Activated T-cell treated with anti-CD3 and anti-CD28 coated beads, Interleukin-2, amount 50 U/mL, for 24 hours (primary cell): ENCODE measurements around the gene MYPOP.
A peak's percentile ranks its signal among the peaks of the same experiment; 100 is the strongest.
"Not testable (repeated sequence)": the region's sequence is repeated elsewhere in the genome, so short reads cannot be mapped to it uniquely, and the experiment has no call there.

Experiments used
- DNase-seq: peaks from one replicate; pipeline ENCODE4 v3.0.0-alpha.2; 2020
- H3K27ac Mint-ChIP-seq: 2 replicates; pipeline ENCODE4 v1.8.0; 2020; ENCODE audit warnings: mild to moderate bottlenecking, mixed read lengths
- H3K27me3 Mint-ChIP-seq: 2 replicates; pipeline ENCODE4 v1.8.0; 2020; ENCODE audit warnings: mixed read lengths
- H3K36me3 Mint-ChIP-seq: 2 replicates; pipeline ENCODE4 v1.8.0; 2020; ENCODE audit warnings: low read depth, mixed read lengths
- H3K4me1 Mint-ChIP-seq: 2 replicates; pipeline ENCODE4 v1.8.0; 2020; ENCODE audit warnings: low read depth, mixed read lengths
- H3K4me3 Mint-ChIP-seq: 2 replicates; pipeline ENCODE4 v1.8.0; 2020; ENCODE audit warnings: mild to moderate bottlenecking, moderate library complexity, mixed read lengths
- H3K9me3 Mint-ChIP-seq: 2 replicates; pipeline ENCODE4 v1.8.0; 2020; ENCODE audit warnings: mixed read lengths

The MYPOP gene

GRCh38 chr19:45897261-45897812, 5.1 kb downstream of the MYPOP start:
- no peak for DNase-seq
- Mint-ChIP-seq H3K4me3 (no peak overlapping the region), H3K27me3 (no peaks in the 10 kb centered on the region), H3K4me1 (peaks cover 18% of the 10 kb centered on the region), H3K27ac (no peak overlapping the region), H3K36me3 (peaks cover 40% of the 10 kb centered on the region), H3K9me3 (no peaks in the 10 kb centered on the region)

GRCh38 chr19:45895983-45896599, 6.3 kb downstream of the MYPOP start:
- not testable (repeated sequence) for H3K27me3 Mint-ChIP-seq, H3K4me3 Mint-ChIP-seq, H3K27ac Mint-ChIP-seq, DNase-seq, H3K9me3 Mint-ChIP-seq
- Mint-ChIP-seq H3K4me1 (peaks cover 13% of the 10 kb centered on the region), H3K36me3 (peaks cover 38% of the 10 kb centered on the region)

- DNase-seq = no peak
- H3K27me3 Mint-ChIP-seq = no peaks in the 10 kb centered on the region
- H3K9me3 Mint-ChIP-seq = no peaks in the 10 kb centered on the region
- H3K4me1 Mint-ChIP-seq = peaks cover 8% of the 10 kb centered on the region
- no peak overlapping the region for H3K27ac Mint-ChIP-seq
- peaks cover 33% of the 10 kb centered on the region for H3K36me3 Mint-ChIP-seq
- no peak overlapping the region for H3K4me3 Mint-ChIP-seq
These were observed 6.9 kb downstream of the MYPOP start for GRCh38 chr19:45895519-45895972.

DNA sequence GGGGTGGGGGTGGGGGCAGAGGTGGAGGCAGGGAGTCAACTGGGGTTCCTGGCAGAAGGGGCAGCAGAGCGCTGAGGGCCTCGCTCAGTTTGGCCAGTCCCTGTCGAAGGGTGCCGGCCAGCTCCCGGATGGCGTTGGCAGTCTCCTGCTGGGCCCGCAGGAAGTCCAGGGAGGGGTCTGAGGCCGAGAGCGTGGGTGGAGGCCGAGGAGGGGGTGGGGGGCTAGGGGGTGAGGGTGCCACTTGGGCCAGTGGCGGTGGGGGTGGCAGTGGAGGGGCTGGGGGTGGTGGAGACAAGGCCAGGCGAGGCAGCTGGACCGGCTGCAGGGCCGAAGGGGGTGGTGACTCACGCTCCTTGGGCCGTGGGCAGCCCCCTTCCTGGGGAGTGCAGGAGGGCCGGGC, 11.5 kb downstream of the MYPOP start:
- peaks cover 13% of the 10 kb centered on the region for H3K4me1 Mint-ChIP-seq
- H3K9me3 Mint-ChIP-seq = no peaks in the 10 kb centered on the region
- no peak for DNase-seq
- no peak overlapping the region for H3K4me3 Mint-ChIP-seq
- no peaks in the 10 kb centered on the region for H3K27me3 Mint-ChIP-seq
- peaks cover 14% of the 10 kb centered on the region for H3K36me3 Mint-ChIP-seq
- no peak overlapping the region for H3K27ac Mint-ChIP-seq

DNA sequence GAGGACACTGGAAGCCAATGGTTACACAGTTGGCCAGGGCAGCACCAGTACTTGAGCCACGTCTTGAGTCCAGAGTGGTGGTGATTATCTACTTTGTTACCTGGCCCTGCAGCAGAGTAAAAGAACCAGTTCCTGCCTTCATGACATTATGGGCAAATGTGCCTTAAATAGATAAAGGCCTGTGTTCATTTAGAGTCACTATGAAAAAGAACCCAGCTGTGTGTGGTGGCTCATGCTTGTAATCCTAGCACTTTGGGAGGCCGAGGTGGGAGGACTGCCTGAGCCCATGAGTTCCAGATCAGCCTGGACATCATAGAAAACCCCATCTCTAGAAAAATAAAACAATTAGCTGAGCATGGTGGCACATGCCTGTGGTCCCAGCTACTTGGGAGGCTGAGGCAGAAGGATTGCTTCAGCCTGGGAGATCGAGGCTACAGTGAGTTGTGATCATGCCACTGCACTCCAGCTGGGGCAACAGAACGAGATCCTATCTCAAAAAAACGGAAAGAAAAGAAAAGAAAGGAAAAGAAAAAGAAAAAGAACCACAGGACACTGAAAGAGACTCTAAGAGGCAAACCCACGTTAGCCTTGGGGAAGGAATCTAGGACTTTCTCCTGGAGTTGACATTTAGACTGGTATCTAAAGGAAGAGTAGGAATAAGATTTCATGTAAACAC, 13.1 kb downstream of the MYPOP start:
- H3K27ac Mint-ChIP-seq = peak overlapping the region; percentile 55
- no peak for DNase-seq
- no peak overlapping the region for H3K4me3 Mint-ChIP-seq
- H3K27me3 Mint-ChIP-seq = no peaks in the 10 kb centered on the region
- peaks cover 18% of the 10 kb centered on the region for H3K4me1 Mint-ChIP-seq
- H3K36me3 Mint-ChIP-seq = peaks cover 4% of the 10 kb centered on the region
- no peaks in the 10 kb centered on the region for H3K9me3 Mint-ChIP-seq

DNA sequence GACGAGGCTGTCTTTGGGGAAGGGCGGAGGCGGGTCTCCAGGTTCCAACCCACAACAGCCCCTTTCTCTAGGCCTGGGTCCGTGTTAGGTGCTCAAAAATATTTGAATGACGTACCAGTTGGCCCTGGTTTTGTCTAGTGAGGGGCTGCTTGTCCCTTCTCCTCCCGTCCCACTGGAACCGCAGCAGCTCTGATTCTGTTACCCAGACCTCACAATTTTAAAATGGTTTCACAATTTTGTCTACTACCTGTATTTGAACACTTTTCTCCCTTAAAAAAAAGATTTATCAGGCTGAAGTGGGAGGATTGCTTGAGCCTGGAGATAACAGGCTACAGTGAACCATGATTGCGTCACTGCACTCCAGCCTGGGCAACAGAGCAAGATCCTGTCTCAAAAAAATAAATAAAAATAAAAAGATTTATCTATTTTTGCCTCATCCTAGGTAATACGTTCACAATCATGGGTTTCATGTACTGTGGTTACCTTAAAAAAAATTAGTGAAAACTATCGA, 15.2 kb downstream of the MYPOP start:
- DNase-seq = no peak
- peak overlapping the region; percentile 86 for H3K4me3 Mint-ChIP-seq
- H3K27ac Mint-ChIP-seq = peak overlapping the region; percentile 97
- no peaks in the 10 kb centered on the region for H3K27me3 Mint-ChIP-seq
- H3K36me3 Mint-ChIP-seq = peaks cover 11% of the 10 kb centered on the region
- no peaks in the 10 kb centered on the region for H3K9me3 Mint-ChIP-seq
- H3K4me1 Mint-ChIP-seq = peaks cover 28% of the 10 kb centered on the region

DNA sequence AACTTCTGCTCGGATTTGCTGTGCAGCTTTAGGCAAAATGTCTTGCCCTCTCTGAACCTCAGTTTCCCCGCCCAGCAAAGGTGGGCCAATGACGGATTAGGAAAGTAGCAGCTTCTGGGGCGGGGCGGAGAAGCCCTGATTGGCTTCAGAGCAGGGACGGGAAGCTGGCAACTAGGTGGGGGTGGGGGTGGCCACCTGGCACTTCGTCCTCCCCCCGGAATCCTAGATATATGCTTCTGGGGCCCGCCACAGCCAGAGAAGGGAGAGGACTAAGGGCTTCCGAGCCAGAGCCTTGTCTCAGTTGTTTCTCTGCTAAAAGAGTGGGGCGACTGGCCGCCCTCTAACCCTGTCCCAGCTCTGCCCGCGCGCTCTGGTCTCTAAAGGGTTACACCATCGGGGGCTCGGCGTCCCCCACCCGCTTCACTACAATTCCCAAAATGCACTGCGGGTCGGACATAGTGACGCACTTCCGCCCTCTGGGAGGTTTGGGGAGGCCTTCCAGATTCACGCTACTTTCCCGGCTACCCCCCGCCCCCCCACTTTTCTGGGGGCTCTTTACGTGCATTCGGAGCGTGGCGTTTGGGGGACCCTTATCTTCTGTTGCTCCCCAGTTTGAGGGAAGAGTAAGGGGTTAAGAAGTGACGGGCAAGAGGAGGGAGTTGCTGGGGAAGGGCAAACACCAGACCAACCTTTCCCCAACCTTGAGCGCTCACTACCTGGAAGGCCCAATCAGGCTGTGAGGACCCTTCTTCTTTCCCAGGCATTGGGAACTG, 15.8 kb downstream of the MYPOP start:
- H3K4me3 Mint-ChIP-seq = peak overlapping the region; percentile 86
- H3K36me3 Mint-ChIP-seq = peaks cover 11% of the 10 kb centered on the region
- H3K27ac Mint-ChIP-seq = peak overlapping the region; percentile 97
- peak; percentile 92 for DNase-seq
- H3K9me3 Mint-ChIP-seq = no peaks in the 10 kb centered on the region
- H3K27me3 Mint-ChIP-seq = no peaks in the 10 kb centered on the region
- peaks cover 32% of the 10 kb centered on the region for H3K4me1 Mint-ChIP-seq

DNA sequence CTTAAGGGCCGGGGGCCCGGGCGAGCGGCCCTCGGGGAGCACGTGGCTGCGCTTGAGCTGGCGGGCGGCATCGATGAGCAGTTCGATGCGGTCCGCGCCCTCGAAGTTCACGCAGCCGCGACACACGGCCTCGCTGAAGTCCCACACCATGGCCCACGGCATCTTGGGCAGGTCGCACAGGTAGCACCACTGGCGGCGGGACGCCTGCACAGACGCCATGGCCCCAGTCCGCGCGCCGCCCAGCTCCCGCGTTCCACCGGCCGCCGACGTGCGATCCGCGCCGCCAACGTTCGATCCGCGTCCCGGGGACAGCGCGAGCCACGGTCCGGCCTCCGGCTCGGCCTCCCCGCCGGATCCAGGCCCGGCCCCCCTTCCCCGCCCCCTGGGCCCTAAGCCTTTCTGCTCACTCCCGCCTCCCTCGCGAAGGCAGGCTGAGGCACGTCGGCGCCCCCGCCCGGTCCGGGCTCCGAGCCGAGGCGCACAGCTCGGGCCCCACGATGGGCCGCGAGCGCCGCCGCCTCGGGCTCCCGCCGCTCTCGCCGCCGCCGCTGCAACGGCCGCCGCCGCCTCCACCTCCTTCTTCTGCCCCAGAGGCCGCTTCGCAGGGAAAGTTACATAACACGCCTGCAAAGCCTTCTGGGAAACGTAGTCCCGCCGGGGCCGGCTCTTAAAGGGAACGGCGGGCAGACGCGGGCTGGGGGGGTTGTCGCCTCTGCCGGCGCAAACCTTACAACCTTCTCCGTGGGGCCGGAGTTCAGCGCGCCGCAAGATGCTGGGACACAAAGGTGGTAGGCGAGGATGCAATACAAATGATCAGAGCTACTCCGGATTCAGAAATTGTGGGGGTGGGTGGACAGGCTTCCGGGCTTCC, 16.6 kb downstream of the MYPOP start, which contains the start of gene IRF2BP1:
Gene IRF2BP1, minus strand, starts transcription at position 586 of the 871 bp plus-strand sequence. Its CDS starts 367 bp downstream, at position 219.
- peak within 1 kb of the TSS; percentile 97 for H3K27ac Mint-ChIP-seq
- H3K27me3 Mint-ChIP-seq = peaks cover 3% of the 10 kb centered on the region
- peak within 1 kb of the TSS; percentile 86 for H3K4me3 Mint-ChIP-seq
- peaks cover 11% of the 10 kb centered on the region for H3K36me3 Mint-ChIP-seq
- no peaks in the 10 kb centered on the region for H3K9me3 Mint-ChIP-seq
- H3K4me1 Mint-ChIP-seq = peaks cover 38% of the 10 kb centered on the region
- peak; percentile 90 for DNase-seq

DNA sequence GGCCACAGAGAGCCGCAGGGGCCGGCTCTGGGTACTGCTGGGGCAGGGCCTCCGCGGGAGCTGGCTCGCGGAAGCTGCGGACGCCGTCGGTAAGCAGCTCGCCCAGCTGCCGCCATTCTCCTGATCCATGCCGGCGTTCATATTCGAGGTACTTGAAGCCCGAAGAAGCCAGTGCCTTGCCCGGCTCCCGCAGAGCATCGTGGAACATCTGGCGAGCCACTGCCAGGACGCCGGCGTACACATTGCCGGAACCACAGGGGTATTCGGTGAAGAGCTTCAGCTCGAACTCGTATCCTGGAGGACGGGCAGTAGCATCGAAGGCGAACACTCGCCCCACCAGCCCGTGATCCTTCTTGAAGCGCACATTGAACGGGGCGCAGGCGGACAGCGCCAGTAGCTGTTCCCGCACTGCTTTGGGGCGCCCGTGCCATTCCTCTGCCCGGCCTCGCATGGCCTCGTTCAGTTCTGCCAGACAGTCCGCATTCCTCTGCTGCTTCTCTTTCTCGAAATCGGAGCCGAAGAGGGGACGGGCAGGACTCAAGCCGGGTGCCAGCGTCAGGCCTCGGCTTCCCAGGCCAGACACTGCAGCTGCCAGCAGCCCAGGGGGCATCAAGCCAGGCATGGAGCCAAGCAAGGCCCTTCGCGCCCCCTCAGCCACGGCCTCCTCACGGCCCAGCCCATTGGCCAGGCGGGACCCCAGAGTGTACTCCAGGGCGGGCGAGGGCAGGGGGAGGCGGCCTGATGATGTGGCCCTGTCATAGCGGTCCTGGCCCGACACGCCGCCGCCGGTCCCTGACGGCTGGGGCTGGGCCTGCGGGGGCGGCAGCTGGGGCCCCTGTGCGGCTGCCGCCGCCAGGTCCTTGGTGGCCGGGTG, 17.5 kb downstream of the MYPOP start:
- peak overlapping the region; percentile 70 for H3K4me3 Mint-ChIP-seq
- peak; percentile 54 for DNase-seq
- H3K36me3 Mint-ChIP-seq = peaks cover 8% of the 10 kb centered on the region
- peaks cover 38% of the 10 kb centered on the region for H3K4me1 Mint-ChIP-seq
- H3K27me3 Mint-ChIP-seq = peaks cover 3% of the 10 kb centered on the region
- peak overlapping the region; percentile 18 for H3K27ac Mint-ChIP-seq
- no peaks in the 10 kb centered on the region for H3K9me3 Mint-ChIP-seq

- Mint-ChIP-seq H3K4me1 (peaks cover 38% of the 10 kb centered on the region), H3K9me3 (no peaks in the 10 kb centered on the region), H3K4me3 (peak overlapping the region; percentile 83), H3K27me3 (peaks cover 3% of the 10 kb centered on the region), H3K27ac (peak overlapping the region; percentile 29), H3K36me3 (peaks cover 8% of the 10 kb centered on the region)
- no peak for DNase-seq
These were observed 18.3 kb downstream of the MYPOP start for GRCh38 chr19:45883881-45884681.

GRCh38 chr19:45883586-45883880, 18.9 kb downstream of the MYPOP start:
- peaks cover 38% of the 10 kb centered on the region for H3K4me1 Mint-ChIP-seq
- peak overlapping the region; percentile 83 for H3K4me3 Mint-ChIP-seq
- H3K36me3 Mint-ChIP-seq = peaks cover 8% of the 10 kb centered on the region

GRCh38 chr19:45882652-45883585, 19.5 kb downstream of the MYPOP start:
- peaks cover 8% of the 10 kb centered on the region for H3K27me3 Mint-ChIP-seq
- H3K36me3 Mint-ChIP-seq = peaks cover 8% of the 10 kb centered on the region
- H3K4me3 Mint-ChIP-seq = peak overlapping the region; percentile 83
- DNase-seq = peak; percentile 92
- H3K9me3 Mint-ChIP-seq = no peaks in the 10 kb centered on the region
- peak overlapping the region; percentile 83 for H3K27ac Mint-ChIP-seq
- peaks cover 39% of the 10 kb centered on the region for H3K4me1 Mint-ChIP-seq

More at GRCh38 chr19:45883586-45883880, 18.9 kb downstream of the MYPOP start:
- Mint-ChIP-seq H3K9me3 (no peaks in the 10 kb centered on the region), H3K27me3 (peaks cover 5% of the 10 kb centered on the region), H3K27ac (peak overlapping the region; percentile 83)
- DNase-seq = no peak
